IPS-18c (cell line): ENCODE results near the gene CACNA1E.

ENCODE experiments used
- H3K4me3 ChIP-seq: 2 replicates; pipeline ENCODE4 v1.7.0; 2013; ENCODE audit warnings: low read depth, mild to moderate bottlenecking, low read length, moderate library complexity; ENCODE audit not compliant: insufficient read depth
- H3K9me3 ChIP-seq: one replicate; pipeline ENCODE4 v1.6.1; 2013; ENCODE audit warnings: mild to moderate bottlenecking, low read length, moderate library complexity; ENCODE audit not compliant: control insufficient read depth, insufficient read depth

CACNA1E gene

DNA sequence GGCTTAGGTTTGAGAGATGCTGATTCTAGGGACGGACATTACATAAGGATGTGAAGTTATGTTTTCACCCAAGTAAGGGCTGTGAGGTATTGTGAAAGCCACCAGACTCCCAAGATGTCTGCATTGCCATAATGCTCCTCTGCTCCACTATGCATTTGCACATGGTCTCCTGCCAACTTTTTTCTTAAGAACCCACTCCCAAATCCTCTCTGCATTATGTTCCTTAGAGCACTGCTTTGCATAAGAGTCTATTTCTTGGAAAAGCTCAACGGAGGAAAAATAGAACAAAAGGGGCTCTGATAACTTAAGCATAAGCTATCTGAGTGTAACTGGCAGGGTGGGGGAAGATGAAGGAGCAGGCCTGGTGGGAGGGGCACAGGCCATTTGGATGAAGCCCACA, 5.0 kb upstream of the CACNA1E start:
- Histone ChIP-seq H3K4me3 (no peak overlapping the region), H3K9me3 (no peaks in the 10 kb centered on the region)

DNA sequence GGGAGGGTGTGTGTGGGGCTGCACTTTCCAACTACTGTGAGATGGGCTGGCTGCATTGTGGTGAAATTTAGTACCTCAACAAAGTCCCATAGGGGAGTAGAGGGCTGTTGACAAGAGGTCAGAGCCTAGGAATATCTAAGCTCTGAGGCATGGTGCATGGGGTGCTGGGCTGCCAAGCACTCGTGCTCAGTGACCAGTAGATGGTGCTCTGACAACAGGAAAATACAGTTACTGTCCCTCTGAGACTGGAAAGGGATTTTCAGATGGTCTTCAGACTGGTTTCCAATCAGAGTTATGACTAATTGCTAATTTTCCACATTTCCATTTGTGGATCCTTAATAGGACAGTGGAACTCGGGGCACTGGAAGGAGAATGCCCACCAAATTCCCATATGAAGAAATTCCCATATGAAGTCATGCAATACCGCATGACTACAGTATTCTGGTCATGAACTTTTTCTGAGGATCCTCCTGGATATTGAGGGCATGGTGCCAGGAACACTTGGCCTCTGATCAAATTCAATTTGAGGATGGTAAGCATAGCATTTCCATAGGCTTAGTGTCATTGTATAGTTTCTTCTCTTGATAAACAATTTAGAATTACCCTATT, 4.1 kb upstream of the CACNA1E start:
- Histone ChIP-seq H3K4me3 (no peak overlapping the region), H3K9me3 (no peaks in the 10 kb centered on the region)

DNA sequence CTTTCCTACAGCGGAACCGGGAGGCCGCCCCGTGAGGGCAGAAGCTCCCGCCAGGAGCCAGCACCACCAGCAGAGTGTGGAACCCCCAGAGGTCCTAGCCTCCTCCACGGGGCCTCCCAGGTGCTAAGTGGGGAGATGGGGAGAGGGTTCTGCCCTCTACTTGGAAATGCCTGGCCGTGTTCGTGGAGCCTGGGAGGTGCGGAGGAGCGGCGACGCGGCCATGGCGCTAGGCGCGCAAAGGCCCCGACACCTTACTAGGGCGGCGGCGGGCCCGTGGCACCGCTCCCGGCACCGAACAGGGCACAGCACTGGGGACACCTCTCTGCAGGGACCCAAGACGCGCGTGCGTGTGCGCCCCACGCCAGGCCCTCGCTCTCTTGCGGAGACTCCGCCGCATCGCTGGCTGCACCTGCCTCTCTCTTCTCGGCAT, 1.3 kb upstream of the CACNA1E start:
- Histone ChIP-seq H3K9me3 (no peaks in the 10 kb centered on the region), H3K4me3 (peak overlapping the region; percentile 55)

DNA sequence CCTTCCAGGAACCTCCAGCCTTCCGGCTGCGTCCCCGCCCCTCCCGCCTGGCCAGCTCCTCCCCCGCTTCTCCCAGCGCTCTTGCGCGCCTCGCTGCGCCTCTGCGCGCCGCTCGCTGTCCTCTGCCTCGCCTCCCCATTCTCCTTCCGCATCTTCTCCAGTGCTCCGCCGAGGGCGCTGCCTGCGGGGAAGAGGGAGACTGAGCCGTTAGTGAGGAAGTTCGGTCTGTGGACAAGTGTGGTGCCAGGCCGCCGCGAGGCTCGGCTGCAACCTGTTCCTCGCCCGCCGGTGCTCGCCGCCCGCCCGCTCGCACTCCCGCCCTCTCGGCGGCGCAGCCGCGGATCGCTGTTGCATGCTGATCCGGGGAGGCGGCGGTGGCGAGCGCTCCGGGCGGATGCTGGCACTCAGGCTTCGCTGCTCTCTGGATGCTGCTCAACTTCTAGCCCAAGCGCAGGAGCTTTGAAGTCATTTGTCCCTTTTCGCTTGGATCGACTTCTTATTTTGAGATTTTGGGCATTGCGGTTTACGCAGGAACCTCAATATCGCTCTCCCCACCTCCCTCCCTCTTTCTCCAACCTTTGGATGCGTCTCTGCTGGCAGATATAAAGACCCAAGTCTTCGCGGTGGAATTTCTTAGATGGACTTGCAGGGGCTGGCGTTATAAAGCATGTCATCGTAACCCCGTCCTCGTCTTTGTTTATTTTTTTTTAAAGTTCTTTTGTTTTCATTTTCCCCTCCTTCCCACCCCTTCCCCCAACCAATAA, 614 bp upstream of the CACNA1E start:
- H3K4me3 ChIP-seq, result peak overlapping the region; percentile 55; the same call in 1 of the 2 replicates

DNA sequence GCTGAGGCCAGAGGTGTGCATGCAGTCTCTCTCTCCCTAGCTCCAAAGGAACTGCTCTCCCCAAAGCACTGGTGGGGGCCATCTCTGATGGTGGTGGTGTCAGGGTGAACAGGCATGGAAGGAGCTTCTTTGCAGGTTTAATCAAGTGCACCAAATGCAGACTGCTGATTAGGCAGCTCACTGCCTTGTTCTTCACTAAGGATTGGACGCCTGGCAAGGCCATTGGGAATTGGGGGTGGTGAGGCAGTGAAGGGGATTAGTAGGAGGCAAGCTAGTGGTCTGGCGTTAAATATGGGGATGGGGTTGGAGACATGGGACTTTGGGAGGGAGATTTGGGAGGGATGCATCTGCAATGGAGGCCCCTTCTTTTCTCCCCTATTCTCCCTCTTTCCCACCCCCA, 1.5 kb downstream of the CACNA1E start:
- Histone ChIP-seq H3K4me3 (no peak overlapping the region), H3K9me3 (no peaks in the 10 kb centered on the region)

More for the DNA sequence above, 614 bp upstream of the CACNA1E start:
- H3K9me3 ChIP-seq, result no peaks in the 10 kb centered on the region

DNA sequence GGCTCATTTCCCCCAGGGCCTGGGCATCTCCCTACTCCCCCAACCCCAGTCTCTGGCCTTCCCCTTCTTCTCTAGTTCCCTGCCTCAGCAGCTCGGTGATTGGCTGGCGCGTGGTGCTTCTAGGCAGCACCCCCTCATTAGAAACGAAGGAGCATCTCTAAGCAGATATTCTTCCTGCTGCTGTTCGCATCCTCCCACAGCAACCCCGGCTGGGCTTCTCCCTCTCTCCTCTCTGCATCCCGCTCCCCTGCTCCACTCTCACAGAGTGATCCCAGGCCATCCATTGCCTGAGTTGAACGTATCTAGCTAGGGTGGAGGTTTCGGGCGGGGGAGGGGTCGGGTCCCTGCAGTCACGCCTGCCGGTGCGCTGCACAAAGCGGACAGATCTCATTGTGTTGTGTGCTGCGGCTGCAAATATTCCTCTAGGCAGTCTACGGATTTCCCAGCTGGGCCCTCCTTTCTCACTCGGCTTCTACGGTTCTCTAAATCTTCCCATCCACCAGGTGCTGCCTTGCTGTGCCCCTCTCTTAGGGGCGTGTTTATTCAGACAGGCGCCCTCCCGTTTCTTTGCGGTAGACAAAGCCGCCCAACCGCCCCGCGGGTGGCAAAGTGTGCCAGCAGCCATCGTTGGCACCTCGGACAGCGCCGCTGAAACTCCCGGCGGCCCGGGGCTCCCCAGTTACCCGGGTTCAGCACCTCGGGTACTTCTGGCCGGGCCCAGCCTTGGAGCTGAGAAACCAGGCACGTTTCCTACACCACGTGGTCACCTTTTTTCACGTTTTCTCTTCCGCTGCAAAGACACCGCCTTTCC, 2.2 kb downstream of the CACNA1E start:
- Histone ChIP-seq H3K4me3 (peak overlapping the region; percentile 40), H3K9me3 (no peaks in the 10 kb centered on the region)

DNA sequence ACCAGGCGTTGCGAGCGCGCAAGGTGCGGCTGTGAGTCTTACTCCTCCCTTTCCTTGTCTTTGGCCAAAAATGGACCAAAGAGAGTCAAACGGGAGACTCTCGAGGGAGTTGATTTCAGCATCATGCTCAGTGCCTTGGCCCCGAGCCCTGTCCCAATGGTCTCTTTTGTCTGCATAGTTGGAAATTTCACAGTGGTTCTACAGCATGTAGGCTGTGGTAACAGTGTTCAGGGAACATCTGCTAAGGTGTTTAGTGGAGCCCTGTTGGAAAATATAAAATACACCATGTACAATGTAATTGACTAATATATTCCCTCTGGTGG, 2.7 kb downstream of the CACNA1E start:
- Histone ChIP-seq H3K9me3 (no peaks in the 10 kb centered on the region), H3K4me3 (peak overlapping the region; percentile 40; the same call in 1 of the 2 replicates)

DNA sequence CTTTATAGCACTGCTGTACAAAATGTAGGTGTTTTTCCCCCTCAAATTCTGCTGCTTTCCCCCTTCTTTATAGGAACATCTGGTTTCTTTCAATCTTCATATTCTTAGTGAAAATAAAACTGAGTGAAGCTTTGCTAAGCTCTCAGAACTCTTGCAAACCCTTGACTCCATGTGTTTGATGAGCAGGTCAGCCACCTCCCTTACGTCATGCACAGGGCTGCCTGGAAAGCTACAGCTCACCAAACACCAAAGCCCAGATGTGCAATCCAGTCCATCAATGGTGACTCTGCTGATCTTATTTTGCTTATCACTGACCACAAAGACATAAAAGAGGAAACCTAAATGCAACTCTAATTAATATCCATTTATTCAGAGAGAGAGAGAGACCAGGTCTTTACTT, 5.5 kb downstream of the CACNA1E start:
- H3K9me3 ChIP-seq, result no peaks in the 10 kb centered on the region
- H3K4me3 ChIP-seq, result no peak overlapping the region

DNA sequence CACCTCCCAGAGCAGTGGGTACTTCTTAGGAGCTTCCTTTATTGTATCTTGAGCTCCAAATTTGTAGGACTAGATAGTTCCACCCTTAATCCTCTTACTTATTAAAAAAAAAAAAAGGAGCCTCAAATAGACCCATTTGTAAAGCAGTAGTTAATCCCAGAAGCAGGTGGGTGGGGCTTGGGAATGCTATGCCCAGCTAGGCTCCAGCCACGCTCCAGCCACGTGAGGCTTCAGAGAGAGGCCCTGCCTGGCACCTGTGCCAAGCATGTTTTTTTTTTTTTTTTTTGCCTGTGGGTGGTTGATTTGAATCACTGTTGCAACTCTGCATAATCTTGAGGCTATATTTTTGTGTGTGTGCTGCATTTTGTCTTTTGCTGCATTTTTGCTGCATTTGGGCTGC, 7.0 kb downstream of the CACNA1E start:
- no peaks in the 10 kb centered on the region for H3K9me3 ChIP-seq
- H3K4me3 ChIP-seq, result no peak overlapping the region

DNA sequence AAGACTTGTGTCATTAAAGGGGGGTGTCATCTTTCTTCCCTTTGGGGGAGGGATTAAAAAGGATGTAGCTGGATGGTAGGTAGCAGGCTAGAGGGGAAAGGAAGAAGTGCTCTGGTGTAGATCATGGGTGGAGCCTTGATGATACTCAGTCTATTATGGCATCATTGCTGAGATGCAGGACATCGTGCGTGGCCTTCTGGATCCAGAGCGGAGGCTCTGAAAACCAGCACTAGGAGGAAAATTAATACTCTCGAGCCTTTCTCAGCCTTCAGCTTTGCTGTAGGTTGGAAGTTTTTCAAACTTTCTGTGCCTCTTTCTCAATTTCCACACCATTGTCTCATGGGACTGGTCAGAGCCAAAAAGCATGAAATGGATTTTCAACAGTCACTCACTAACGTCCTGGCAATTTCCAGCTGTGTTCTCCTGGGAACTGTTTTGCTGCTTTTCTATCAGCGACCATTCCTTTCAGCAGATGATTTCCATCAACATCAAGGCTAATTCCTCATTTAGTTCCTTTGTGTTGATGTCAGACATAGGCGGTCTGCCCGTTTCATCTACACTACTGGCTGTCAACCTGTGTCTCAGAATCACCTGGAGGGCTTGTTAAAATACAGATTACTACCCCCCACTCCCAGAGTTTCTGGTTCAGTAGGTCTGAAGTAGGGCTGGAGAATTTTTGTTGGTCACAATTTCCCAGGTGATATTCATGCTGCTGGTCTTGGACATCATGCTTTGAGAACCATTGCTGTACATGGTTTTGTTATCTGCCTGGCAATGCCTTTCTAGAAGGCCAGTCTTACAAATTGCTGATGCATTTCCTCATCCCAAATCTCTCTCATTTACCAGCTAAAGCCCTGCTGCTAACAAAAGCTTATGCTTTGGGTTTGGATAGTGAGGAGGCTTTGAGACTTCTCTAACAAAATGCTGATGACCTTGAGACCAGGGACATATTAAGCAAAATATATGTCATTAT, 7.7 kb downstream of the CACNA1E start:
- no peak overlapping the region for H3K4me3 ChIP-seq

DNA sequence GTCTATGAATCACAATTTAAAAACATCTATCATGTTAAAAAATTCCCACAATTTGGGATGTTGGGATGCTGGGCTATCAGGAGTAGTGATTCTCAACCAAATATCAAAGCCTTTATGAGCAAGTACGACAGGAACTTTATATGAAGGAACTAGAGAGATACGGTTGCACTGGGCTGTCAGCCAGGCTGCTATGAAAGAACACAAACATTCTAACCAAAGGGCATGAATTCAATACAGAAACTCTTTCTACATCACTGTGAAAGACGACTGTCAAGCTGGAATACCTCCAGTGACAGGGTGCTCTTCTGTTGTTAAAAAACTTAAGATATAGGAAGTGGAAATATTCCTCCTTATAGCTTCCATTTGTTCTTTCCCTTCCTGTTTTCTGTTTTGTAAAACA, 9.8 kb downstream of the CACNA1E start:
- Histone ChIP-seq H3K4me3 (no peak overlapping the region), H3K9me3 (no peaks in the 10 kb centered on the region)

More for the DNA sequence above, 7.7 kb downstream of the CACNA1E start:
- H3K9me3 ChIP-seq, result no peaks in the 10 kb centered on the region

DNA sequence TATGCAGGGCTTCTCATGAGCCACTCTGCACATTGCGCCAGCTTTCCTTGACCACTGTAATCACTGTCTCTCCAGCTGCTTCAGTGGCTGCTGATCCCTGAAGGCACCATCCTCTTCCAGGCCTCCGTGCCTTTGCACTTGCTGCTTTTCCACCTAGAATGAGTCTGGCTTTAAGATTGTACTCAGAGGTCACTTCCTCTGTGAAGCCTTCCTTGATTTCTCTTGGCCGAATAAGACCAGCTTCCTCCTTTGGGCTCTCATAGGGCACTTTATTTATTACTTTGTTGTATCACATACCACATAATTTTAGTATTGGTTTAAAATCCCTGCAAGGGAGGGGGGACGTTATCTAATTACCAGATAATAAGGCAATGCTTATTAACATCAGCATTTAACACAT, 10.6 kb downstream of the CACNA1E start:
- H3K9me3 ChIP-seq, result no peaks in the 10 kb centered on the region

DNA sequence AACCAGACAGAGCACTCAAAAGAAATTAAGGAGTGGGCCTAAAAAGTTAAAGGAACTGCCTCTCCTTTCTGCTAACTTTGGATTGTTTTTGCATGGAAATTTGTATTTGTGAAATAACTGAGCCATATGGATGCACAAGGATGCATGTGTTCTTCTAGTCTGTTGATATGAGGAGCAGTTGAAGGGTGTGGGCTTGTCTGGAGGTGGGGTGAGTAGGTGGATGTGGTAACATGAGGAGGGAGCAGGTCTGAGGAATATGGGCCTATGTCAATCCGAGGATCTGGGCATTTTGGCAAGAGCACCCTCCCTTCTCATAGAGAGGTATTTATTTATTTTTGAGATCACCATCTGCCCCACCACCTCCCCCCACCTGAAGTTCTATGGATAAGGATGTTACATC, 13.4 kb downstream of the CACNA1E start:
- no peaks in the 10 kb centered on the region for H3K9me3 ChIP-seq
- H3K4me3 ChIP-seq, result no peak overlapping the region

More for the DNA sequence above, 10.6 kb downstream of the CACNA1E start:
- no peak overlapping the region for H3K4me3 ChIP-seq

DNA sequence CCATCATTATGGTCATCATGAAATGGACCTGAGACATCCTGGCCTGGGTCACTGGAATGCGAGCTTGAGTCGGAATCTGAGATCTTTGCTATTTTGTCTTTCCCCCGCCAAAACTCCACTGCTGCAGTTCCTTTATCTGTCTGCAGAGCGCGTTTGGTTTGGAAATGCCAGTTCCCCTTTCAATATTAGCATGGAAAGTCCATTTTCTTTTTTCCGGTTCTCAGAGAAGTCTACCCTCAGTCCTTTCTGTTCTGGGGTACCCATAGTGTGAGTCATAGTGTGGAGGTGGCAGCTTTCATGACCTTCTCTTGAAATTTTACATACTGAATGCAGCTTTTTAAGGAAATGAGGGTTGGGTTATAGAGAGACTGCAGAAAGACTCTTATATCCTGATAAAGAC, 14.6 kb downstream of the CACNA1E start:
- no peaks in the 10 kb centered on the region for H3K9me3 ChIP-seq
- no peak overlapping the region for H3K4me3 ChIP-seq

DNA sequence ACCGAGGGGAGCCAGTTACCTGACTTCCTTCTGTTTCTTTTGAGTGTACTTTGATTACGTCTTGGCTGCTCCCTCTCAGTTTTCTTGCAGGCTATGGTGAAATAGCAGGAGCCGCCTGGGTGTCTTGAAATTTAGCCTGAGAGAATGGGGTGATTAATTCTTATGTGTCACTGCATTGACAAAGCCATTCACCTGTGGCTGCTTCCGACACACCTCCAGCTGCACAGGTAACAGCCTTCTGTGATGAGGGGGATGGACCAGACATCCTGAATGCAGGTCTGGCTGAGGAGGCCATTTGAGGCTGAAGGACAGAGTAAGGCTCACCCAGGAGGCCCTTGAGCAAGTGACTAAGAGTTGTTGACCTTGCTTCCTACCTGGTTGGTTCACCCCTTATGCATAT, 16.5 kb downstream of the CACNA1E start:
- no peak overlapping the region for H3K4me3 ChIP-seq
- no peaks in the 10 kb centered on the region for H3K9me3 ChIP-seq

DNA sequence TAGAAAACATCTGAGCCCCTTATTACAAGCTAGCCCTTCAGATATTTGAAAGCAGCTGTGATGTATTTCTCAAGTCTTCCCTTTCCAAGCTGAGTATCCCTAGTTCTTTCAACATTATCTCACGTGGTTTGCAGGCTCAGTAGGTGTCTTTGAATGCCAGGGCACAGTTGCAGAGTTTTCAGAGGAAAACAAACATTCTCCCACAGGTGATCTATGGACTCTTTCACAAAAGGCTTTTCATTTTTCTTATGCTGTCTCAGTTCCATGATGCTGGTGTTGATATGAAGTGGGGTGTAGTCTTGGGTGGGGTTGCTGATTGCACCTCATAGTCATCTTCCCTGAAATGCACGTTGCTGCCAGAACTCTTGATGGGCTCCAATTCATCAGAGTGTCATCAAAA, 17.3 kb downstream of the CACNA1E start:
- no peaks in the 10 kb centered on the region for H3K9me3 ChIP-seq
- H3K4me3 ChIP-seq, result no peak overlapping the region

DNA sequence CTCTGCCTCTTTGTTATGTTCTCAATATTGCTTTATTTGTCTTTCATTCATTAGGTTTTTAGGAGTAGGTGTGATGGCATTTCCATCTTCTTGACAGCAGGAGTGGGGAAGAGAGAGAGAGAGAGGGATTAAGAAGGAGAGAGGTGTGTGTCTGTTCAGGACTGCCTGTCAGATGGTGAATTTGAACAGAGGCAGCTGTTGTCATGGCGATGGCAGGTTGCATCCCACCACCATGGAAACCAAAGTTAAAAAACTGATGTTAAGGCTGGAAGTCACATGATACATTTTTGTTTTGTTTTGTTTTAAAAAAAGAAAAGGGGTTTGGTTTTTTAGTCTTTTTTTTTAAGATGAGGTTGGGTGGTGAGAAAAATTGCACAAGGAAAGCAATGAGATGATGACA, 18.3 kb downstream of the CACNA1E start:
- Histone ChIP-seq H3K4me3 (no peak overlapping the region), H3K9me3 (no peaks in the 10 kb centered on the region)
